HG03108 (cell line): ENCODE measurements around the gene CLCNKA.
"Not testable (repeated sequence)": the region's sequence is repeated elsewhere in the genome, so short reads cannot be mapped to it uniquely, and the experiment has no call there.

Experiments
- ATAC-seq: cut with Tn5 transposase; IDR thresholded peaks from one replicate; pipeline ENCODE4 v1.9.1; 2021; ENCODE audit warnings: moderate library complexity; ENCODE audit not compliant: unreplicated experiment

The CLCNKA gene

DNA sequence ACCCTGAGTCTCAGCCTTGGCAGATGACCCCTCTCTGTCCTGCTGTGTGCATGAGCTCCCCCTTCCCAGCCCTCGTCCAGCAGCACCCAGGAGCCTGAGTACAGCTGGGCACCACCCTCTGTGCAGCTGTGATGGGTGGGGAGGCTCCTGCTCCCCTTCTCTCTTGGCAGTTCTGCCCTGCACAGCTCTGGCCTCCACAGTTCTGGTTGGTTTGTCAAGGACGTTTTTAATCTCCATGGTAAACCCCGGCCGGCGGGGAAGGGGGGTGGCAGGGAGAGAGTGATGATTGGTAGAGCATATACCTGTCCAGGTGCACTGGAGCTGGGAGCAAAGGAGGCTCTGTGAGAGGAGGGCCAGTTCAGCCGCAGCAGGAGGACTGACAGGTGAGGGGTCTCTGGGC lies at the start of gene CLCNKA:
Gene CLCNKA, plus strand, starts transcription at position 356 of the 400 bp plus-strand sequence. CDS start 584 bp downstream, outside the sequence.
- no peak for ATAC-seq

DNA sequence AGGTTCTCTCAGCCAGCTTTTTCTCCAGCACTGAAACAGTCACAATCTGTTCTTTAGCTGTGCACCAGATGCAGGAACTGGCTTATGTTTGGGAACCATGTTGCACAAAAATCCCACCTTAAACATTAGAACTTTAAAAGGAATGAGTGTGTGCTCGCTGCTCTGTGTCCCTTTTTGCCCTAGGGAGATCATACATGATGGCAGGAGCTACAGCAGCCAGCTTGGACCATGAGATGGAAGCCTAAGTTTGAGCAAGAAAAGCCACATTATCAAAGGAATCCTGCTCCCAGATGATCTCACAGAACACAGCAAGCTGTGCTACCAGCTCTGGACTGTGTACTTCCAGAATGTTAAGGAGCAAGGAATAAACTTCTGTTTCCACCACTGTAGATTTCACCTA lies 49.4 kb upstream of the CLCNKA start:
- ATAC-seq, result no peak

DNA sequence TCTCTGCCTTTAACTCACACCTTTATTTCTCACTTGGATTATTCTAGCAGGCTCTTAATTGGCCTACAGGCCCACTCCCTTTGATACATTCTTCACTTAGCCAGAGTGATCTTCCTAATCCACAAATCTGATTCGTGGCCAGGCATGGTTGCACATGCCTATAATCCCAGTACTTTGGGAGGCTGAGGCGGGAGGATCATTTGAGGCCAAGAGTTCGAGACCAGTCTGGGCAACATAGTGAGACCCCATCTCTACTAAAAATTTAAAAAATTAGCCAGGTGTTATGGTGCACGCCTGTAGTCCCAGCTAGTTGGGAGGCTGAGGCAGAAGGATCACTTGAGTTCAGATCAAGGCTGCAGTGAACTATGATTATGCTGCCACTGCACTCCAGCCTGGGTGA lies 48.1 kb upstream of the CLCNKA start:
- ATAC-seq, result no peak

DNA sequence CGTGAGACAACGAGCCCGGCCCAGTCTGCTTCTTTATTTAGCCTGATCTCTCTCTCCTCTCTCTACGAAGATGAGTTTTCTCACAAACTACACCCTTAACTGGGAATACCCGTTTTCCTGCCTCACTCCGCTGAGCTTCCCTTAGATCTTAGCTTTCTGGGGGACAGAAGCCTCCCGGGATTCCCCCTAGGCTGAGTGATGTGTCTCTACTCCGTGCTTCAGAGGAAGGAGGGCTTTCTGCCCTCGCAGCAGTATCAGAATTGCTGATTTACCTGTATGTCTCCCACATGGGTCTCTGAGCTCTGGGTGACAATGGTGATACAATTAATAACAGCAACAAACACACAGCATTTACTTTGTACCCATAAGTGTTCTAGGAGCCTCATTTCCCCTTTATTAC lies 47.0 kb upstream of the CLCNKA start:
- peak; percentile 27 for ATAC-seq

DNA sequence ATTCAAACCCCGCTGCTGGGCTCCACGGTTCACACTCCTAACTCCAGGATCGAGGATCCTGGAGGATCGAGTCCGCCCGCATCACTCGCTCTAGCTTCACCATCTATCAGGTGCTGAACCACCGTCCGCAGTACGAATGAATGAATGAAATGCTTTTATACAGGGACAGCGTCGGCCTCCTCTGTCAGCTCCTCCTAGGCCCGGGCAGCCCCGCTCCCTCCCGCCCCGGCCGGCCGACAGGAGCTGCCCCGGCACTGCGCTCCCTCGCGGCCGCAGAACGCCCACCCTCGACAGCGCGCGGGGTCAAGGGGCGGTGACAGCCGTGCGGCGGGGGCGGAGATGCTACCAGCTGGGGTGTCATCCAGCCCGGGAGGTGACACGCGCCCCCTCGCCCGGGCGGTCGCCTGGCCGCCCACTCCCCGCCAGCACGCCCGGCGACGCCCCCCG lies 46.5 kb upstream of the CLCNKA start:
- peak; percentile 54 for ATAC-seq

DNA sequence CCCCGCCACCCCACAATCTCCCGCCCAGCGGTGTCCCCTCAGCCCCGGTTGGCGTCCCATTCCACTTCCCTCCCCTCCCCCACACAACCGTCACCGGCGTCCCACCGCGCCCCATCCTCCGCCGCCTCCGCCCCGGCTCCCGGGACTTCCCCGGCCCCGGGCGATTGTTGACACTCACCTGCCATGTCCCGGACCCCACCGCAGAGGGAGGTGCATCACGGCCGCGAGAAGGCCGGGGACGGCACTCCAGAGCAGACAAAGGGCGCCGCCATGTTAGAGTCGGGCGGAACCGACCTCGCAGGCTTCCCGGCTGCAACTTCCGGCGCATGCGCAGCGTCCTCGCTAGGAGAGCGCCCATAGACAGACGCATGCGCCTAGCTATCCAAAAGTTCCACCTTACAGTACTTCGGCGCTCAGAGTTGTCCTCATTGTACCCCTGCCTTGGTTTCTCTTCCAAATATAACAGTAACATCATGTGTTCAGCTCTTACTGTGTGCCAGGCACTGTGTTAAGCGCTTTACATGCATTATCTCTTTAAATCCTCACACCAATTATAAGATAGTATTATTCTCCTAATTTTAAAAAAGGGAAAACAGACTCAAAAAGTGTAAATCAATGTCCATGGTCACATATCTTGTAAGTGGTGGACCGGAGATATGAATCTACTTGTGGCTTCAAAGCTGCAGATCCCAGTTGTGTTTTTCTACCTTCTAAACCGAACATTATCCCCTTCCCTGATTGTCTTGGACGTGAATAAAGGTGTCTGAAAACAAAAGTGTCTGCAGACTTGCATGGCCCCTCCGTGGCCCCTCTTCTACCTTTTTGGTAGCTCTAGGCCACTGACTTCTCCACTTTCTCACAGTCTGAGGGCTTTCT lies 45.8 kb upstream of the CLCNKA start, which contains the start of gene ZBTB17:
Gene ZBTB17, minus strand, starts transcription at position 297 of the 876 bp plus-strand sequence. CDS start 27,606 bp downstream, outside the sequence.
- ATAC-seq, result peak; percentile 75

DNA sequence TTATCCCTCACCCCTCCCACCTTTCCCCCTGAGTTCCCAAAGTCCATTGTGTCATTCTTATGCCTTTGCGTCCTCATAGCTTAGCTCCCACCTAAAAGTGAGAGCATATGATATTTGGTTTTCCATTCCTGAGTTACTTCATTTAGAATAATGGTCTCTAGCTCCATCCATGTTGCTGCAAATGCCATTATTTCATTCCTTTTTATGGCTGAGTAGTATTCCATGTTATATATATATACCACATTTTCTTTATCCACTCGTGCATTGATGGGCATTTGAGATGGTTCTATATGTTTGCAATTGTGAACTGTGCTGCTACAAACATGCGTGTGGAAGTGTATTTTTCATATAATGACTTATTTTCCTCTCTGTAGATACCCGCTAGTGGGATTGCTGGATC lies 43.9 kb upstream of the CLCNKA start:
- not testable (repeated sequence) for ATAC-seq

DNA sequence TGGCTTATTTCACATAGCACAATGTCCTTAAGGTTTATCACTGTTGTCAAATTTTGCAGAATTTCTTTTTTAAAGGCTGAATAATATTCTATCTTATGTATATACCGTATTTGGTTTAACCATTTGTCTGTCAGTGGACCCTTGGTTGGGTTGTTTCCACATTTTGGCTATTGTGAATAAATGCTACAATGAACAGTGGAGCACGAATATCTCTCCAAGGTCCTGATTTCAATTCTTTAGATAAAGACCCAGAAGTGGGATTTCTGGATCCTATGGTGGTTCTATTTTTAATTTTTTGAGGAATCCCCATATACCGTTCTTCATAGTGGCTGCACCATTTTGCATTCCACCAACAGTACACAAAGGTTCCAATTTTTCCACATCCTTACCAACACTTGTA lies 40.2 kb upstream of the CLCNKA start:
- ATAC-seq, result no peak

DNA sequence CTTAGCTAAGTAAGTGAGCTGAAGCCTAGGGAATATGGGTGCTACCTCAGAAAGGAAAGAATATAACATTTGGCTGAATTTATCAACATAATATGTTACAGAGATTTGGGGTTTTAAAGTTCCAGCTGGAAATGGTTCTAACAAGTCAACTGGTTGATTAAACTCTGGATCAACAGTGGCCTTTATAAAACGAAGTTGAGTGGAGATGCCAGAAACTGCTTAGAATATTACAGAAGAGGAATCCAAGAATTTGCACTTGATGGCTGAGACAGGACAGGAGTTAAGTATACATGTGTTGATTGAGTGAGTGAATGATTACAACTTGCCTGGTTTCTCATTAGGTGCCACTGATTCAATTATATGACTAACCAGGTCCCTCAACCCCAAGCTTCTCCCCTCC lies 38.6 kb upstream of the CLCNKA start:
- ATAC-seq, result no peak

DNA sequence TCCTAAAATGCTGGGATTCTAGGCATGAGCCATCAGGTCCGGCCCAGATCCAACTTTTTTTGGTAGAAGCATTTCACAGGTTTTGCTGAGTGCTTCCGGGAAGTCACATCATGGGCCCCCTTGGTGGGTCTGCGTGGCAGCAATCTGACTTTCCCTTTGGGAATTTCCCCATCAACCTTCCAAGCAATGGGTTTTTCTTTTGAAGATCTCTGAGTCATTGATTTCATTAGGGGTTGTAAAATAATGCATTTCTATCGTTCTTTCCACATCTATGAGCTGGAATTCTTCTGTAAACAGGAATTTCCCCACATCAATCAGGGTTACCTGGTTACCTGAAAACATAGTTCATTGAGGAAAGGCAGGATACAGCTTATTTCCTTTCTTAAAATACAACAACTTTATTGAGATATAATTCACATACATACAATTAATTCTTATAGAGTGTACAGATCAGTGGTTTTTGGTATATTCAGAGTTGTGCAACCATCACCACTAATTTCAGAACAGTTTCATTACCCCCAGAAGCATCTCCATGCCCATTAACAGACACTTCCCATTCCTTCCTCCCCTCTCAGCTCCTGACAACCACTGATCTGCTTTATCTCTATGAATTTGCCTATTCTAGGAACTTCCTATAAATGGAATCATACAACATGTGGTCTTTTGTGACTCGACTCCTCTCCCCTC lies 36.1 kb upstream of the CLCNKA start:
- ATAC-seq, result no peak

DNA sequence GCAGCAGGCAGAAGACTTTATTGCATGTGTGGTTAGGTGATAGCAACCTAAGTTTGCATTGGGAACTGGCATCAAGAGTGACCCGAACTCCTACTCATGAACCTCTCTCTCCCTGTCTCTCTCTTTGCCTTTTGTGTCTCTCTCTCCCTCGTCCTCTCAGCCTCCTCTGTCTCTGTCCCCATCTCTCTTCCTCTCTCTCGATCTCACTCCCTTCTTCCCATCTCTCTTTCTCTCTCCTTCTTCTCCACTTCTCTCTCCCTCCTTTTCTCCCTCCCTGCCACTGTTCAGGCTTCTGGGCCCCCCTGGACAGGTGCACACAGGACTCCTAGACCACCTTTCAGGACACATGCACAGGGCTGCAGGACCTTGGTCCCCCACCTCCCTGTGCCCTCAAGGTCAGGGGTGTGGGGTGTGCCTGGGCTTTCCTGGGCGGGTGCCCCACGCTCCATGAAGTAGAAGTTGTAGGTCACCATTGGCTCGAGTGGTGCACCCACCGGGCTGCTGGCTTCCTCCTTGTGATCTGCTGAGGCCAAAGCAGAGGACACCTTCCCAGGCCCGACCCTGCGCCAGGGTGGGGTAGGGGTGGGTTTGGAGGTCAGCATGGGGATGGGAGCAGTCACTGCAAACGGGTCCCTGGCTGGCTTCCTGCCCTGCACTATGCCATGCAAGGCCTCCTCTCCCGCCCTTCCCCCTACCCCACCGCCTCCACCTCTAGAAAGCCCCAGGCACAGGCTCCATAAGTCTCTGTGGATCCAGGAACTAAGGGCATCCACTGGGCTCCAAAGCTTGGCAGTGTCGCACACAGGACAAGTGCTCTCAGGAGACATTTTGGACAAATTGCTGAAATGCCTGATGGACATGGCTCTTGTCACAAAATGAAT lies 32.7 kb upstream of the CLCNKA start:
- no peak for ATAC-seq

DNA sequence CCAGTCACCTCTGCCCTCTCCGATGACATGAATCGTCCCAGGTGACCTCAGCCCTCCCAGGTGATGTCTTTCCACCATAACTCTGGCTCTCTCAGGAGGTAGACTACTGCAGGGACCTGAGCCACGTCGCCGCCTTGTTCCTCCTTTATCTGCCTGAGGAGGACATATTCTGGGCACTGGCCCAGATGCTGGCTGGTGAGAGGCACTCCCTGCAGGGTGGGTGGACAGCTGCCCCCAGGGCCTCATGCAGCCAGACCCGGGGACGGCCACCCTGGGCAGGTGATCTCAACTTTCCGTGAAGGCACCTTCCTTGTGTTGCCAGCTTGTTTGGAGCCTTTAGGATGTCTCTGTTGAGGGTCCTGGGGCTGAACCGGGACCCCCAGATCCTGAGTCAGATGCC lies 32.1 kb upstream of the CLCNKA start:
- ATAC-seq, result no peak

DNA sequence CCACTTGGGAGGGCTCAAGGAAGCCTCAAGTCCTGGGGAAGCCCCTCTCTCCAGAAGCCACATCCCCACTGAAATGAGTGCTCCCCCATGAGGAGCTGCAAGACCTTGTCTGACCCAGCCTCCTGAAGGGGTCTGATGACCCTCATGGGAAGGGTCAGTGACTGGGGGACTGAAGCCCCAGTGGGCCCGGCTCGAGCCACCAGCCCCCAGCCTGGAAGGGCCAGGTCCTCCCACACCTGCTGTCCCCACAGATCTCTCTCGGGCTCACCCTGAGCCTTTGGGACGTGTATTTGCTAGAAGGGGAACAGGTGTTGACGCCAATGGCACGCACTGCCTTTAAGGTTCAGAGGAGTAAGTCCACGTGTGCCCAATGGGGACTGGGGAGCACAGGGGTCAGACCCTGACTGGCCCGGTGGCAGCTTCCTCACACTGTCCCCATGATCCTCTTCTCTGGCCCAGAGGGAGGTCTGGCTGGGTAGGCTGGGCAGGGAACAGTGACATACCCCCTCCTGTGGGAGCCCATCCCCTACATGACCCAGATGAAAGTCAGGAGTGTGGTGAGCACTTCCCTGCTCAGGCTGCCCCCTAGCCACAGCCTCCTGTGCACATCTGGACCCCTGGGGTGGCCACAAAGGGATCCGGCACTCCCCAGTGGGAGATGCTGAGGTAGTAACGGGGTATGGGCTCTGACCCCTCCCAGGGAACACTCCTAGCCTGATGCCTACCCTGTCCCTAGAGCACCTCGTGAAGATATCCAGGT lies 30.2 kb upstream of the CLCNKA start:
- ATAC-seq, result no peak

DNA sequence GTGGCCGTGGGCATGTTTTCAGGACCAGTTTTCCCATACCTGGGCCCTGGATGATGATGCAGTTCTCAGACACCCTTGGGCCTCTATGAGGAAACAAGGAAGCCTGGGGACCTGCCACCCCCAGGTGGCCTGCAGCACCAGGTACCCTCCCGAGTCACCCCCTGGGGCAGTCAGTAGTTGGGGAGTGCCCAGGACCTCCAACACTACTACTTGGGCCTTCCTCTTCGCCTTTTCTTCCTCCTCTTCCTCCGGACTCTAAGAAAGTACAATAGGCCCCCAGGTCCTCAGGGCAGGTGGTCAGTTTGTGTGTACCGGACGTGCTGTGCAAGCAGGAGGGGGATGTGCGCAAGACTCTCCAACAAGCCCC lies 29.7 kb upstream of the CLCNKA start:
- no peak for ATAC-seq

DNA sequence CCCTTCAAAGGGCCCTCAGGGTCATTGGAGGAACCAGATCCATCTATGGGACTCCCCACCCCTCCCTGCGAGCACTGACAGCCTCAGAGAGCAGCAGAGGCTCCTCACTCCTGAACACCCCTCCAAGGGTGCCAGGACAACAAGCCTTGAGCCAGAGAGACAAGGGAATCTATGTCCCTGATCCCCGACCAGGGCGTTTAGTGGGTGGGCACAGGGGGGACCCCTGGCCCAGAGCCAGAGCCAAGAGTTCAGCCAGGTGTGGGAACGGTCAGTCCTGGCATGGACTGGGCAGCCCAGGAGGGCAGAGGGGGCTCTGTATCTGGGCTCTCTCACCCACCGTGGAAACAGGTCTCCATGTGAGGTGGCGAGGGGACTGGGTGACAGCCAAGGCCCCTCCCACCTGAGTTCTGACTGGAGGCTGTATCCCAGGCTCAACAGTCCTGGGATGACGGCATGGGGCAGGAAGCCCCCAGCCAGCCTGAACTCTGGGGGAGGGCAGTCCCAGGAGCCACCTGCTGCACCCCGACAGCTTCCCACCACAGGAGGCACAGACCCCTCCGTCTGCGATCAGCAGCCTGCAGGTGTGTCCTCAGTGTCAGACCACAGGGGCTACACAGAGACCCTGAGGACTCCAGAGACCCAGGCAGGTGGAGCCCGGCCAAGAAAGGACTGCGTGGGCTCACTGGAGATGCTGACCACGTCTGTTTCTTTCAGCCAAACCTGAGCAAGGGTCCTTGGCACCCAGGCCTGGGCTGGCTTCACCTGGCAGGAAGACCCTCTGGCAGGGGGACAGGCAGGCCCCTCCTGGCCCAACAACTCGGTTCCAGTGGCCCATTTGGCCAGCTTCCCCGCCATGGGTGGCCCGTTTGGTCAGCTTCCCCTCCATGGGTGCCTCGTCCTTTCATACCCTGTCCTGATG lies 29.0 kb upstream of the CLCNKA start:
- no peak for ATAC-seq

DNA sequence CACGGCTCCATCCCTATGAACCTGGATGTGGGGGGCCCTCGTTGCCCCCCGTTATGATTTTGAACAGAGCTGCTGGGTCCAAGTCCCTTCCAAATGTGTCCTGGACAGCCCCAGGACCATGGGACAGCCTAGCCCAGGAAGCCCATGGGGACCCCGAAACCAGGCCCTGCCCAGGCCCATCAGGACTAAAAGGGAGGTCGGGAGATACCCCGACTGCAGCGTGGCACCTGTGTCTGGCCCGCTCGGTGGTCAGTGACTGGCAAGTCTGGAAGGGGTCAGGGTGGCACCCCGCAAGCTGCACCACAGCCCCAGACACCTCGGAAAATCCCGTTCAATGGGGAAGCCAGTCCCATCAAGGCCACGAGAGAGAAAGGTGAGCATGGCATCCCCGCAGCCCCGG lies 28.2 kb upstream of the CLCNKA start:
- no peak for ATAC-seq

DNA sequence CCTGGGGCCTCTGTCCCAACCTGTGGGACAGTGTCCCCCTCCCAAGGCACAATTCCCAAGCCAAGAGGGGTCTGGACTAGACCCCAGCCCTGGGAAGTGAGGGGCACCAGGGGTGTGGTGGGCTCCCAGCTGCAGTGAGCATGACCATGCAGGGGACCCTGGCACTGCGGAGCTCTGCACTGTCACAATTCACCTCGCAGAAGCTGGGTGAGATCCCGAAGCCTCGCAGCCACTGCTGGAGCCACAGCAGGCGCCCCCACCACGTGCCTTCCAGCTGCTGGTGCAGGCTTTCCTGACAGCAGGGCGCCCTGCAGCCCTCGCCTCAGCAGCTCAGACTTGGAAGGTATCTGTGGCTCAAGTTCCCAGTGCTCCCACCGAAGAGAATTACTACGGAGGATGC lies 27.8 kb upstream of the CLCNKA start:
- ATAC-seq, result no peak

DNA sequence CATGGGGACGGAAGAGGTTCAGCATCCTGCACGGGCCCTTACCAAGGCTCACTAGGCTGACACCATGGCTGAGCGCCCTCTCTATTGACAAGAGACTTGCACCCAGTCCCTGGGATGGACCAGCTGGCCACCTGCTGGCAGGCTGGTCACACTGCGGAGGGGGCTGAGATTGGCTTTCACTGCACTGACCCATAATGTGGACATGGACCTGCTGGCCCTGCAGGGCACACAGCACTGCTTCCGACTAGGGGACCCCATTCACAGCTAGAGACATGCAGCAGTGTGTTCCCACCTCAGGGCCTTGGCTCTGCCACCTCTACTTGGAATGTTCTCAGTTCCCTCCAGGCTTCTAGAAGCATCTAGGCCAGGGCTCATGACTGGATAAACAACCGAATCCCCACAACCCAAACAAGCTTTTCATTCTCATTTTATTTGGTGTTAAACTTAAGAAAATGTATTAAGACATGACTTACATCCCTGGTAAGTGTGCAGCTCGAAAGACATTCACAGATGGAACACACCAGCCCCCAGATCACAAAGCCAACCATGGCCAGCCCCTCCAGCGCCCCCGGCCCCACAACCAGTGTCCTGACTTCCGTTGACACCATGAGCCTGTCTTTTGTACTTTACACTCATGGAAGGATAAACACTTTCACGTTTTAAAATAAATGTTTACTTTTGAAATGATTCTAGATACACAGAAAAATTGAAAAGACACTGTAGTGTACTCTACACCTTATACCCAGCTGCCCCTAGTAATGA lies 27.1 kb upstream of the CLCNKA start:
- no peak for ATAC-seq
